ENCODE data around the gene LAMTOR4.

Gene LAMTOR4

DNA sequence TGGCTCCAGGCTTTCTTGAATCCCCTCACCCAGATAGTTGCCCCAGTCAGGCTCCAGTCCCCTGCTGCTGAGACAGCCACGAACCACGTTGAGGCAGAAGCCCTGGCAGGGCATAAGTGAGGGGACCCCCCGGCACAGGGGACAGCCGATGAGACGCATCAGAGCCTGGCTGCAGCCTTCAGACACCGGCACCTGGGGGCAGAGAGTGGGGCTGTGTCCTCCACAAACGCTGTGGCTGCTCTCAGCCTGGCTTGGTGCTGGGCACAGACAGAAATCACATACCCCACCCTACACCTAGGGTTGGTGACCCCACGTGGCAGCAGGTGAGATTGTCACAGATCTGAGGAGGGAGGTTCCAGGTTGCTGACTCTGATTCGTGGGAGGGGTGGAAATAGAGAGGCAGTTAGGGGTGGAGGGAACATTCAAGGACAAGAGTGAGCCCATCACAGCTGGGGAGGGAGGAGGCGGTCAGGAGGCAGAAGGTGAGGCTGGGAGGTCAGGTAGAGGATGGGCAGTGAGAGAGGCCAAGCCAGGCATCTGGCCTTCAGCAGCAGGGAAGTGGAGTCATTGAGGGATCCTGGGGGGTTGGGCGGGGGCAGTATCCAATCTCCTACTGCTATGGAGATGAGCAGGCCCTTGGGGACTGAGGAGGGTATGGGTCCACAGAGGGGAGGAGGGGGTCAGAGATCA is 25.2 kb downstream of the LAMTOR4 start:
- Histone ChIP-seq H3K27ac (ENCODE audit: low read length) (no peak overlapping the region), H3K4me3 (ENCODE audit: low read length) (no peak overlapping the region), H3K27me3 (ENCODE audit: low read depth, low read length) (peaks cover 4% of the 10 kb centered on the region), H3K9me3 (ENCODE audit: insufficient read depth, low read length) (no peaks in the 10 kb centered on the region), H4K20me1 (ENCODE audit: insufficient read depth, low read length) (no peaks in the 10 kb centered on the region), H3K9ac (ENCODE audit: low read length) (no peak overlapping the region), H3K4me1 (ENCODE audit: low read length) (peaks cover 25% of the 10 kb centered on the region), H3K79me2 (ENCODE audit: low read length) (no peaks in the 10 kb centered on the region), H3K36me3 (replicated peaks; ENCODE audit: low read depth, low read length) (no peaks in the 10 kb centered on the region), H3K4me2 (ENCODE audit: low read length) (no peak overlapping the region), H2AFZ (ENCODE audit: low read depth, low read length) (no peak overlapping the region)
- no peak for TF ChIP-seq EZH2phosphoT487 (IDR thresholded peaks at IDR 0.05; ENCODE audit: low read depth)
- TF ChIP-seq, protein P1, sequence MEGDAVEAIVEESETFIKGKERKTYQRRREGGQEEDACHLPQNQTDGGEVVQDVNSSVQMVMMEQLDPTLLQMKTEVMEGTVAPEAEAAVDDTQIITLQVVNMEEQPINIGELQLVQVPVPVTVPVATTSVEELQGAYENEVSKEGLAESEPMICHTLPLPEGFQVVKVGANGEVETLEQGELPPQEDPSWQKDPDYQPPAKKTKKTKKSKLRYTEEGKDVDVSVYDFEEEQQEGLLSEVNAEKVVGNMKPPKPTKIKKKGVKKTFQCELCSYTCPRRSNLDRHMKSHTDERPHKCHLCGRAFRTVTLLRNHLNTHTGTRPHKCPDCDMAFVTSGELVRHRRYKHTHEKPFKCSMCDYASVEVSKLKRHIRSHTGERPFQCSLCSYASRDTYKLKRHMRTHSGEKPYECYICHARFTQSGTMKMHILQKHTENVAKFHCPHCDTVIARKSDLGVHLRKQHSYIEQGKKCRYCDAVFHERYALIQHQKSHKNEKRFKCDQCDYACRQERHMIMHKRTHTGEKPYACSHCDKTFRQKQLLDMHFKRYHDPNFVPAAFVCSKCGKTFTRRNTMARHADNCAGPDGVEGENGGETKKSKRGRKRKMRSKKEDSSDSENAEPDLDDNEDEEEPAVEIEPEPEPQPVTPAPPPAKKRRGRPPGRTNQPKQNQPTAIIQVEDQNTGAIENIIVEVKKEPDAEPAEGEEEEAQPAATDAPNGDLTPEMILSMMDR (IDR thresholded peaks at IDR 0.05; ENCODE audit: low read depth, low read length): no peak

DNA sequence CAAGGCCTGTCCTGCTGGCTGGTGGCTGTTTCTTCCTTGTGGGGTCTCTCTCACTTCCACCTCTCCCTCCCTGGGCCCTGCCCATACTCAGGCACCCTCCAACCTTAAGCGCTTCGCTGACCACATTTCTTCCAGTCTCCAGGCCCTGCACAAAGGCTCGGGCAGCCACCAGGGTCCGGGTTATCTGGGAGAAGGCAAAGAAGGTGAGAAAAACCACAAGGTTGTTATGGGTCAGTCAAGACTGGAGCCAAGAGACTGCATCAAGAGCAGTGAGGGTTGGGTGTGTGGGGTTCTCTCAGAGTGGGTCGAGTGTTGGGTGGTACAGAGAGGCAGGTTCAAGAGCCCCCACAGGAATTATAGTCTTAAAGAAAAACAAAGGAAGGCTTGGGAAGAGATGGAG is 25.9 kb downstream of the LAMTOR4 start:
- no peak for TF ChIP-seq EZH2phosphoT487 (IDR thresholded peaks at IDR 0.05; ENCODE audit: low read depth)
- TF ChIP-seq, protein P1 (IDR thresholded peaks at IDR 0.05; ENCODE audit: low read depth, low read length): no peak
- Histone ChIP-seq H3K27ac (ENCODE audit: low read length) (no peak overlapping the region), H3K4me2 (ENCODE audit: low read length) (no peak overlapping the region), H3K9me3 (ENCODE audit: insufficient read depth, low read length) (no peaks in the 10 kb centered on the region), H3K27me3 (ENCODE audit: low read depth, low read length) (peaks cover 4% of the 10 kb centered on the region), H3K36me3 (replicated peaks; ENCODE audit: low read depth, low read length) (no peaks in the 10 kb centered on the region), H3K4me3 (ENCODE audit: low read length) (no peak overlapping the region), H4K20me1 (ENCODE audit: insufficient read depth, low read length) (no peaks in the 10 kb centered on the region), H3K9ac (ENCODE audit: low read length) (no peak overlapping the region), H3K4me1 (ENCODE audit: low read length) (peaks cover 19% of the 10 kb centered on the region), H3K79me2 (ENCODE audit: low read length) (no peaks in the 10 kb centered on the region), H2AFZ (ENCODE audit: low read depth, low read length) (no peak overlapping the region)

DNA sequence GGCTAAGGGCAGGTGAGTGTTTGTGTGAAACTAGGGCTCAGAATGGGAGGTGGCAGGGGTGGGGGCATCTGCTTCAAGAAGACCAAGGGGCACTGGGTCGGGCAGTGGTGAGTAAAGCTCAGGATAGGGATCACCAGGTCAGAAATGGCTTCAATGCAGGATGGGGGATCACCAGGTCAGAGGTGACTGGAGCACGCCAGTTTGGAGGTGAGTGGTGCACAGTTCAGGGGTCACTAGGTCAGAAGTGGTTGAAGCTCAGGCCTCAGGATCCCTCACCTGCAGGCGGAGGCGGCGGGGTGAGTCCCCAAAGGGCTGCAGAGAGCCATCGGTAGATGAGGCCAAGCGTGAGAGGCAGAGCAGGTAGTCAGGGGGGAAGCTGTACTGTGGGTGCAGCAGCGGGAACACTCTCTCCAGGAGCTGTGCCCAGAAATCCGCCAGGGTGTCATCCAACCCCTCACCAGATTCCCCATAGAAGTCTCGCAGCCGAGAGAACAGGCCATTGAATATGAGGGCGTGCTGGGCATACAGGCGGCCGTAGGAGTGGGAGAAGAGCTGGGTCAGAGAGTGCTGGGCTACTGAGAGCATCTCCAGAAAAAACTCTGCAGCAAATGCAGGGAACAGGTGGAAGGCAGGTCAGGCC is 26.7 kb downstream of the LAMTOR4 start:
- Histone ChIP-seq H3K79me2 (ENCODE audit: low read length) (no peaks in the 10 kb centered on the region), H3K9me3 (ENCODE audit: insufficient read depth, low read length) (no peaks in the 10 kb centered on the region), H3K4me3 (ENCODE audit: low read length) (no peak overlapping the region), H3K27me3 (ENCODE audit: low read depth, low read length) (peaks cover 4% of the 10 kb centered on the region), H3K4me1 (ENCODE audit: low read length) (peaks cover 11% of the 10 kb centered on the region), H2AFZ (ENCODE audit: low read depth, low read length) (no peak overlapping the region), H3K4me2 (ENCODE audit: low read length) (no peak overlapping the region), H3K9ac (ENCODE audit: low read length) (no peak overlapping the region), H3K36me3 (replicated peaks; ENCODE audit: low read depth, low read length) (no peaks in the 10 kb centered on the region), H4K20me1 (ENCODE audit: insufficient read depth, low read length) (no peaks in the 10 kb centered on the region), H3K27ac (ENCODE audit: low read length) (no peak overlapping the region)
- TF ChIP-seq, protein P1 (IDR thresholded peaks at IDR 0.05; ENCODE audit: low read depth, low read length): no peak
- TF ChIP-seq EZH2phosphoT487 (IDR thresholded peaks at IDR 0.05; ENCODE audit: low read depth): no peak

DNA sequence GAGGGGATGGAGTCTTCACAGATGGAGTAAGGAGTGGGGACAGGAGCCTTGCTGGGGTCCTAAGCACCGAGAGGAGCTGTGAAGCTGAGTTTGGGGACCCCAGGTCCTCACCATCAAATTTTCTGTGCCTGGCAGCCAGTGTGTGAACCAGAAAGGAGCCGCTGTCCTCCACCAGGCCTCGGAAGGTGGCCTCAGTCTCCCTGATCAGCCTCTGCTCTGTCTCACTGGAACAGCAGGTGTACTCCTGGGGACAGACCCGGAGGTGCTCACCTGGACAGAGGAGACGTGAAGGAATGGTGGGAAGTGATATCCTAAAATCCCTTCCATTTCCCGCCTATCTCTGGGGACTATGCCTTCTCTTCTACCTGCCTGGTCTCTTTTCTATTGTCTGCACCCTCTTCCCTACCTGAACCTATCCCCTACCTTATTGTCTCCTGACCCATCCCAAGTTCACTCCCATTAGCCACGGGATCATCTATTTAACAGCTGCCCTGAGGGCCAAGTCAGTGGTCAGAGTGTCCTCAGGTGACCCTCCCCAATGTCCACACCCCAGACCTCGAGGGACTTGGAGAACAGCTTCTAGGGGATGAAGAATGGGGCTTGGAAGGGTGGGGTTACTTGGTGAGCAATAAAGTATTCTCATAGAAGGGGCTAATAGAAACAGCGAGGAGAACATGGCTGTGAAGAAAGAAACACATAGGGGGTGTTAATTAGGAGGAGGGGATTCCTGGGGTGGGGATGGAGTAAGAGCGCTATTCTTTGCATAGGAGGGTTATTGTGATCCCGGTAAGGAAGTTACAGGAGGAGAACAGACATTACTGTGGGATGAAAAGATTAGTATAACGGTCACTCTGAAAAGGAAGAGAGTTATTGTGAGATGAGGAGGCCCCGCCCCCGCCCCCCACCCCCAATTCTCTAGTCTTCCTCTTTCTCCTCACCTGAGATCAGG is 27.7 kb downstream of the LAMTOR4 start:
- no peaks in the 10 kb centered on the region for H3K36me3 ChIP-seq (replicated peaks; ENCODE audit: low read depth, low read length)
- H4K20me1 ChIP-seq (ENCODE audit: insufficient read depth, low read length): no peaks in the 10 kb centered on the region
- H3K27me3 ChIP-seq (ENCODE audit: low read depth, low read length): peaks cover 4% of the 10 kb centered on the region
- H3K27ac ChIP-seq (ENCODE audit: low read length): no peak overlapping the region
- H3K9ac ChIP-seq (ENCODE audit: low read length): peak overlapping the region; percentile 58
- peak overlapping the region; percentile 90 for H2AFZ ChIP-seq (ENCODE audit: low read depth, low read length)
- H3K9me3 ChIP-seq (ENCODE audit: insufficient read depth, low read length): no peaks in the 10 kb centered on the region
- peak overlapping the region; percentile 82 for H3K4me3 ChIP-seq (ENCODE audit: low read length)
- H3K4me1 ChIP-seq (ENCODE audit: low read length): peaks cover 11% of the 10 kb centered on the region
- H3K4me2 ChIP-seq (ENCODE audit: low read length): peak overlapping the region; percentile 82
- H3K79me2 ChIP-seq (ENCODE audit: low read length): no peaks in the 10 kb centered on the region
- TF ChIP-seq EZH2phosphoT487 (IDR thresholded peaks at IDR 0.05; ENCODE audit: low read depth): no peak
- TF ChIP-seq, protein P1 (IDR thresholded peaks at IDR 0.05; ENCODE audit: low read depth, low read length): no peak

All from OCI-LY3 (cell line).